Kidney (tissue), 14 donors: ENCODE results near the gene S100Z. TPM values are rescaled to one million over a fixed set of nuclear protein-coding genes. Genes with fewer than 3 reads are reported as not detected.

Experiments
- DNase-seq, 5 donors: peaks; one replicate each; pipeline ENCODE4 v3.0.0-alpha.2; 2013 to 2020
- FAIRE-seq: peaks from 2 replicates; lab custom pipeline; 2012; peaks lifted over from hg19 to GRCh38; lab: Jason Lieb, UNC
- H3K27ac ChIP-seq, 2 donors: one replicate each; pipeline ENCODE4 v1.7.0; 2013; ENCODE audit warnings: low read depth in 2 of 2, low read length in 2 of 2, inconsistent platforms in 1 of 2
- H3K27me3 ChIP-seq: one replicate; pipeline ENCODE4 v1.7.1; 2013; ENCODE audit warnings: low read length, inconsistent platforms; ENCODE audit not compliant: control insufficient read depth, insufficient read depth
- H3K36me3 ChIP-seq, 3 donors: one replicate each; pipeline versions ENCODE4 v1.7.0 to v1.7.1; 2013; ENCODE audit warnings: low read length in 3 of 3, control low read depth in 1 of 3, inconsistent platforms in 1 of 3; ENCODE audit not compliant: insufficient read depth in 3 of 3, control insufficient read depth in 2 of 3
- H3K4me1 ChIP-seq, 3 donors: one replicate each; pipeline versions ENCODE4 v1.7.0 to v1.7.1; 2013; ENCODE audit warnings: low read length in 3 of 3, inconsistent platforms in 1 of 3, low read depth in 1 of 3; ENCODE audit not compliant: control insufficient read depth in 2 of 3, insufficient read depth in 2 of 3
- H3K4me3 ChIP-seq, 3 donors: one replicate each; pipeline versions ENCODE4 v1.7.0 to v1.8.1; 2013; ENCODE audit warnings: low read length in 3 of 3, control low read depth in 1 of 3, inconsistent platforms in 1 of 3
- H3K9ac ChIP-seq, 3 donors: one replicate each; pipeline versions ENCODE4 v1.7.0 to v1.7.1; 2013; ENCODE audit warnings: low read length in 3 of 3, control low read depth in 1 of 3, inconsistent platforms in 1 of 3
- H3K9me3 ChIP-seq, 3 donors: one replicate each; pipeline versions ENCODE4 v1.7.0 to v1.7.1; 2013; ENCODE audit warnings: low read length in 3 of 3, control low read depth in 1 of 3, inconsistent platforms in 1 of 3; ENCODE audit not compliant: control insufficient read depth in 2 of 3, insufficient read depth in 1 of 3
- intact Hi-C: fragments of 100-400 bp; cut with DNase I; formaldehyde crosslinking; loops from one replicate; pipeline ENCODE4 v1.11.1; 2022
- polyA plus RNA-seq: library from polyadenylated mRNA; stranded (reverse); fragments of 350-450 nt; fragmentation: Illumina TruSeq; extraction: RNeasy Lipid Tissue Mini Kit (QIAGEN cat#74804); gene quantifications from one replicate; pipeline ENCODE4 v1.2.3, GENCODE V29; 2014; ENCODE audit warnings: low read depth, low replicate concordance; ENCODE audit not compliant: insufficient read depth
- total RNA-seq: library from RNA; stranded (reverse); fragmentation: NEBNext Ultra II Directional; extraction: Animal tissue kit (Norgen Biotek cat#: 25700); gene quantifications from one replicate; pipeline ENCODE4 v1.2.1, GENCODE V29; 2021
- TF ChIP-seq, protein P1 (sequence below): IDR thresholded peaks from 3 replicates; pipeline ENCODE4 v1.5.1; 2012; ENCODE audit warnings: mild to moderate bottlenecking, moderate library complexity, borderline replicate concordance; ENCODE audit not compliant: insufficient read depth; ENCODE audit errors: extremely low read depth
- donor health status: control.
- donor health status: control.
- donor health status: control.
- donor health status: control.
- donor health status: control.
- donor health status: DM: yes; HTN: yes; CAD: no.
- donor health status: Normal renal cell carcinoma (clear cell type).

Gene S100Z
- total and polyA plus RNA-seq, 2 donors from 2014 or later = 0.69 to 1.2 TPM

DNA sequence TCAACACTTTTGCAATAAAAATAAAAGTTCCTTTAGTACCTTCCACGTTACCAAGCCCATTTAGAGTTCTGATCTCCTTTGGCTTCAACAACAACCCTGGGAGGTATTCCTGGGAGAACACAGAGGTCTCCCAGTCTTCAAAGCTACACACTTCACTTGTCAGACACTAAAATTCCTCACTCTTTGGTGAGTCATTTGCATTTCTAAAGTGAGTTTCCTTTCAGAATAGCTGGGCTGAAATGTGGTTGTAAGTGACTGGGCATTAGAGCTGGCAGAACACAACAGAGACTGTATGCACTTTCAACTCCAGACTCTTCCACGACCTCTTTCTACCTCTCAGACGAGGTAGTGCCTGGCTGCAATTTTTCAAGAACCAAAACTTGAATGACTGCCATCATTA is 42.5 kb upstream of the S100Z start:
- H3K9me3 ChIP-seq = no peaks in the 10 kb centered on the region
- H3K27me3 ChIP-seq = no peaks in the 10 kb centered on the region
- DNase-seq (peak in 2 of 5 donors; percentile 45 to 47), FAIRE-seq (no peak)
- intact Hi-C loops = no loop called here
- H3K4me3 ChIP-seq = no peak overlapping the region
- peak overlapping the region in 1 of 3 donors; percentile 26 for H3K9ac ChIP-seq
- peak overlapping the region in 1 of 2 donors; percentile 4 for H3K27ac ChIP-seq
- no peaks in the 10 kb centered on the region for H3K4me1 ChIP-seq
- TF ChIP-seq, protein P1, sequence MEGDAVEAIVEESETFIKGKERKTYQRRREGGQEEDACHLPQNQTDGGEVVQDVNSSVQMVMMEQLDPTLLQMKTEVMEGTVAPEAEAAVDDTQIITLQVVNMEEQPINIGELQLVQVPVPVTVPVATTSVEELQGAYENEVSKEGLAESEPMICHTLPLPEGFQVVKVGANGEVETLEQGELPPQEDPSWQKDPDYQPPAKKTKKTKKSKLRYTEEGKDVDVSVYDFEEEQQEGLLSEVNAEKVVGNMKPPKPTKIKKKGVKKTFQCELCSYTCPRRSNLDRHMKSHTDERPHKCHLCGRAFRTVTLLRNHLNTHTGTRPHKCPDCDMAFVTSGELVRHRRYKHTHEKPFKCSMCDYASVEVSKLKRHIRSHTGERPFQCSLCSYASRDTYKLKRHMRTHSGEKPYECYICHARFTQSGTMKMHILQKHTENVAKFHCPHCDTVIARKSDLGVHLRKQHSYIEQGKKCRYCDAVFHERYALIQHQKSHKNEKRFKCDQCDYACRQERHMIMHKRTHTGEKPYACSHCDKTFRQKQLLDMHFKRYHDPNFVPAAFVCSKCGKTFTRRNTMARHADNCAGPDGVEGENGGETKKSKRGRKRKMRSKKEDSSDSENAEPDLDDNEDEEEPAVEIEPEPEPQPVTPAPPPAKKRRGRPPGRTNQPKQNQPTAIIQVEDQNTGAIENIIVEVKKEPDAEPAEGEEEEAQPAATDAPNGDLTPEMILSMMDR = no peak
- no peaks in the 10 kb centered on the region for H3K36me3 ChIP-seq

DNA sequence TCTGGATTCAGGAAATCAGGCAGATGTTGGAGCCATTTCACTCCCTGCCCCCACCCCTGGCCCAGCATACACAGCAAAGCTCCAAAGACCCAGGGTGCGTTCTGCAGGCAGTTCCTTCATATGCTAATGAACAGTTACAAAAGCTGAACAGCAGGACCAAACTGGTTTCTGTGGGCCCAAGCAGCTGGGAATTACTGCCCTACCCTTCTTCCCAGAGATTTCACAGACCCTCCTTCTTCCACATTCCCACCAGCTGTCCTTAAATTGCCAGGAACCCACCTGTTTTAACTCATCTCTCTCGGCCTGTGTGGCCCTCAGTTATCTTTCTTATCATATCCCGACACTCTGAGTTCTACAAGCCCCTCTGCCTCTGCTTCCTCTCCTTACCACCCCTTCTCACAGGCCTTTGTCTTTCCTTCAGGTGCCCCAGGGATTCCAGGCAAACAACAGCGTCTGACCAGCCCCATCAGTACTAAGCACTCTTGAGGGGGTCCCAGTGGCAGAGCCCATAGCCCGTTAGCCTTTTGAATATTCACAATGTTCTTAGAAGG is 41.6 kb upstream of the S100Z start:
- no peaks in the 10 kb centered on the region for H3K27me3 ChIP-seq
- intact Hi-C loops = no loop called here

DNA sequence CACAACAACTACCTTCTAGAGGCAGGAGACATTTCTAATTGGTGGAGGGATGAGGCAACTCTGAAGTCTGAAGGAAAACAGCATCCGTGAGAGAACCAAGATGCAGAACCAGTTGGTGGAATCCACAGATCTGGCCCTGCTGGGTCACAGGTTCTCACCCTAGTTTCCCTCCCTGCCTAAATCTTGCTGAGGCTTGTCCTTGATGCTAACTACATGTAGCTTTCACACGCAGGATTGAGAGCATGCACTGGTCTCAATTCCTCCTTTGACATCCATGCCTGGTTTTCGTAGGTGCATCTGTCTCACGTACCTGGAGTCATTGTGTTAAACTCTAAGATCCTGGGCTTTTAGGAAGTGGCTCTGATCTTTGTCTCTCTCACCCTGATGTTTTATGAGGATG is 40.7 kb upstream of the S100Z start:
- Histone ChIP-seq H3K27me3 (no peaks in the 10 kb centered on the region), H3K9me3 (no peaks in the 10 kb centered on the region), H3K9ac (no peak overlapping the region), H3K4me1 (no peaks in the 10 kb centered on the region), H3K4me3 (no peak overlapping the region), H3K27ac (no peak overlapping the region), H3K36me3 (no peaks in the 10 kb centered on the region)
- intact Hi-C loops = no loop called here
- DNase-seq (no peak), FAIRE-seq (no peak)
- TF ChIP-seq, protein P1 = no peak

More for the DNA sequence above, 41.6 kb upstream of the S100Z start:
- peak in 3 of 5 donors; percentile 25 to 47 (median 30) for DNase-seq
- H3K9me3 ChIP-seq = no peaks in the 10 kb centered on the region
- TF ChIP-seq, protein P1 = no peak
- H3K4me1 ChIP-seq = no peaks in the 10 kb centered on the region
- H3K4me3 ChIP-seq = no peak overlapping the region
- no peaks in the 10 kb centered on the region for H3K36me3 ChIP-seq
- no peak overlapping the region for H3K27ac ChIP-seq
- H3K9ac ChIP-seq = no peak overlapping the region
- FAIRE-seq = no peak

DNA sequence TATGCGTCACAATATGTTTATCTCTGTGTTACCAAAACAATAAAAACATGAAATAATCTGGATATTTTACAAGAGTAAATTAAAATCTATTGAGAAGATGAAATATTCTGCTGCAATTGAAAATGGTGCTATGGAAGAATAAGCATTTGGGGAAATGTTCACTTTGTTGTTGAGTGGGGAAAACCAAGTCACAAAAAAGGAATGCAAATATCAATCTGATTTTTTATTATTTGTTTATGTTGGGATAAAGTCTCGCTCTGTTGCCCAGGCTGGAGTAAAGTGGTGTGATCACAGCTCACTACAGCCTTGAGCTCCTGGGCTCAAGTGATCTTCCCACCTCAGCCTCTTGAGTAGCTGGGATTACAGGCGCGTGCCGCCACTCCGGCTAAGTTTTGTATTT is 39.6 kb upstream of the S100Z start:
- TF ChIP-seq, protein P1 = no peak
- DNase-seq (no peak), FAIRE-seq (no peak)
- Histone ChIP-seq H3K4me1 (no peaks in the 10 kb centered on the region), H3K27me3 (no peaks in the 10 kb centered on the region), H3K4me3 (no peak overlapping the region), H3K9ac (no peak overlapping the region), H3K27ac (no peak overlapping the region), H3K9me3 (no peaks in the 10 kb centered on the region), H3K36me3 (no peaks in the 10 kb centered on the region)
- intact Hi-C loops = no loop called here
